Measurements from ENCODE around the gene RAB7B. TPM values are rescaled to one million over a fixed set of nuclear protein-coding genes. Genes with fewer than 3 reads are reported as not detected.

Gene RAB7B
- total RNA-seq, 1 experiment from 2014 or later, result not detected

- TF ChIP-seq ZMAT4 (CRISPR knock-in tag; IDR thresholded peaks at IDR 0.05) (no peak), E2F1 (CRISPR knock-in tag; IDR thresholded peaks at IDR 0.05) (no peak), SOX15 (CRISPR knock-in tag; IDR thresholded peaks at IDR 0.05) (no peak), E2F4 (CRISPR knock-in tag; IDR thresholded peaks at IDR 0.05; ENCODE audit: borderline replicate concordance, low read depth) (no peak), FOXJ3 (CRISPR knock-in tag; IDR thresholded peaks at IDR 0.05; ENCODE audit: borderline replicate concordance) (no peak)
These were observed 37.9 kb downstream of the RAB7B start (continued) for GRCh38 chr1:205965036-205965884.

- Mint-ChIP-seq H3K36me3 (no peaks in the 10 kb centered on the region), H3K27ac (no peak overlapping the region), H3K27me3 (ENCODE audit: low read depth) (no peaks in the 10 kb centered on the region; the same call in 1 of the 2 replicates), H3K4me3 (no peak overlapping the region), H3K9me3 (no peaks in the 10 kb centered on the region), H3K4me1 (peaks cover 9% of the 10 kb centered on the region)
- no peak for ATAC-seq
- ChIA-PET POLR2A (no interaction called here), CTCF (interaction anchor here (1.7 to 4.6 kb wide), 2 partner anchors 14 to 45 kb away, joined by 6 to 26 read pairs; no protein-coding TSS in a partner anchor)
- DNase-seq (ENCODE audit: low spot score), result no peak
- TF ChIP-seq FOXJ3 (CRISPR knock-in tag; IDR thresholded peaks at IDR 0.05; ENCODE audit: borderline replicate concordance) (no peak), ZNF532 (CRISPR knock-in tag; IDR thresholded peaks at IDR 0.05; ENCODE audit: borderline replicate concordance) (no peak), ATF6 (CRISPR knock-in tag; IDR thresholded peaks at IDR 0.05) (no peak), ZNF671 (CRISPR knock-in tag; IDR thresholded peaks at IDR 0.05) (no peak), KAT7 (CRISPR knock-in tag; IDR thresholded peaks at IDR 0.05; ENCODE audit: borderline replicate concordance) (no peak), JUN (CRISPR knock-in tag; IDR thresholded peaks at IDR 0.05) (no peak), ZNF396 (CRISPR knock-in tag; IDR thresholded peaks at IDR 0.05; ENCODE audit: borderline replicate concordance) (no peak), TCF7 (CRISPR knock-in tag; IDR thresholded peaks at IDR 0.05; ENCODE audit: low read depth) (no peak), GABPB1 (CRISPR knock-in tag; IDR thresholded peaks at IDR 0.05) (no peak), E2F5 (CRISPR knock-in tag; IDR thresholded peaks at IDR 0.05) (no peak), ZNF263 (CRISPR knock-in tag; IDR thresholded peaks at IDR 0.05; ENCODE audit: low read depth) (no peak)
These were observed 39.6 kb downstream of the RAB7B start for GRCh38 chr1:205963352-205964155.

All from WTC11 (cell line).